H9 (cell line): ENCODE results near the gene COL4A2. TPM values are rescaled to one million over a fixed set of nuclear protein-coding genes. Genes with fewer than 3 reads are reported as not detected.

Experiments used
- DNase-seq: peaks from one replicate; pipeline ENCODE4 v3.0.0-alpha.2; 2017
- H2AFZ ChIP-seq: one replicate; pipeline ENCODE4 v1.6.1; 2013; ENCODE audit warnings: mild to moderate bottlenecking, low read length, control low read depth, moderate library complexity
- H2AK5ac ChIP-seq: 2 replicates; pipeline ENCODE4 v1.6.1; 2013; ENCODE audit warnings: low read length, control low read depth, mixed read lengths; ENCODE audit not compliant: insufficient read length
- H2BK120ac ChIP-seq: one replicate; pipeline ENCODE4 v1.6.1; 2013; ENCODE audit warnings: low read depth, mild to moderate bottlenecking, low read length, control low read depth, inconsistent platforms; ENCODE audit not compliant: poor library complexity, severe bottlenecking
- H2BK12ac ChIP-seq: 2 replicates; pipeline ENCODE4 v1.6.1; 2013; ENCODE audit warnings: low read length, control low read depth, mixed read lengths, low read depth; ENCODE audit not compliant: insufficient read length
- H2BK15ac ChIP-seq: 2 replicates; pipeline ENCODE4 v1.6.1; 2013; ENCODE audit warnings: low read depth, low read length, control low read depth
- H2BK20ac ChIP-seq: one replicate; pipeline ENCODE4 v1.6.1; 2013; ENCODE audit warnings: low read depth, mild to moderate bottlenecking, low read length, control low read depth, inconsistent platforms; ENCODE audit not compliant: poor library complexity, severe bottlenecking
- H2BK5ac ChIP-seq: 2 replicates; pipeline ENCODE4 v1.6.1; 2013; ENCODE audit warnings: low read length, control low read depth, mixed read lengths; ENCODE audit not compliant: insufficient read length
- H3K14ac ChIP-seq: 2 replicates; pipeline ENCODE4 v1.6.1; 2013; ENCODE audit warnings: low read length, control low read depth; ENCODE audit not compliant: insufficient read depth
- H3K18ac ChIP-seq: 2 replicates; pipeline ENCODE4 v1.6.1; 2013; ENCODE audit warnings: low read depth, mild to moderate bottlenecking, mixed read lengths, low read length, control low read depth; ENCODE audit not compliant: insufficient read length
- H3K23ac ChIP-seq: 2 replicates; pipeline ENCODE4 v1.6.1; 2013; ENCODE audit warnings: low read length, control low read depth, mixed read lengths, low read depth; ENCODE audit not compliant: insufficient read length
- H3K23me2 ChIP-seq: 2 replicates; pipeline ENCODE4 v1.6.1; 2013; ENCODE audit warnings: low read depth, mild to moderate bottlenecking, mixed read lengths, low read length, control low read depth; ENCODE audit not compliant: insufficient read length, poor library complexity, severe bottlenecking
- H3K27ac ChIP-seq: 2 replicates; pipeline ENCODE4 v1.5.1; 2013; ENCODE audit warnings: low read length, control low read depth, mixed read lengths, low read depth; ENCODE audit not compliant: insufficient read length
- H3K27me3 ChIP-seq: 2 replicates; pipeline ENCODE4 v1.6.1; 2013; ENCODE audit warnings: low read length, control low read depth, inconsistent platforms; ENCODE audit not compliant: insufficient read depth
- H3K4ac ChIP-seq: 2 replicates; pipeline ENCODE4 v1.6.1; 2013; ENCODE audit warnings: low read depth, mild to moderate bottlenecking, control low read depth, inconsistent platforms, low read length, moderate library complexity
- H3K4me1 ChIP-seq: 2 replicates; pipeline ENCODE4 v1.6.1; 2013; ENCODE audit warnings: low read length, control low read depth, inconsistent platforms; ENCODE audit not compliant: insufficient read depth
- H3K4me2 ChIP-seq: 2 replicates; pipeline ENCODE4 v1.6.1; 2013; ENCODE audit warnings: low read length, control low read depth, mixed read lengths; ENCODE audit not compliant: insufficient read length, insufficient read depth
- H3K56ac ChIP-seq: 2 replicates; pipeline ENCODE4 v1.6.1; 2013; ENCODE audit warnings: low read depth, mild to moderate bottlenecking, mixed read lengths, low read length, control low read depth; ENCODE audit not compliant: insufficient read length
- H3K79me1 ChIP-seq: 2 replicates; pipeline ENCODE4 v1.6.1; 2013; ENCODE audit warnings: low read depth, mild to moderate bottlenecking, moderate library complexity, low read length, control low read depth, inconsistent platforms; ENCODE audit not compliant: insufficient read depth, poor library complexity, severe bottlenecking
- H3K79me2 ChIP-seq: 2 replicates; pipeline ENCODE4 v1.6.1; 2013; ENCODE audit warnings: low read length, control low read depth, inconsistent platforms; ENCODE audit not compliant: insufficient read depth
- H3K9ac ChIP-seq: 2 replicates; pipeline ENCODE4 v1.6.1; 2013; ENCODE audit warnings: low read length, control low read depth, mixed read lengths; ENCODE audit not compliant: insufficient read length; ENCODE audit errors: extremely low read depth
- H3K9me3 ChIP-seq: one replicate; pipeline ENCODE4 v1.6.1; 2013; ENCODE audit warnings: low read depth, low read length, inconsistent platforms; ENCODE audit not compliant: control insufficient read depth
- H3T11ph ChIP-seq: one replicate; pipeline ENCODE4 v1.6.1; 2013; ENCODE audit warnings: mild to moderate bottlenecking, low read length, control low read depth, inconsistent platforms
- H4K20me1 ChIP-seq: one replicate; pipeline ENCODE4 v1.6.1; 2013; ENCODE audit not compliant: control insufficient read depth, insufficient read length, insufficient read depth
- H4K5ac ChIP-seq: 2 replicates; pipeline ENCODE4 v1.6.1; 2013; ENCODE audit warnings: low read depth, mild to moderate bottlenecking, mixed read lengths, low read length, control low read depth; ENCODE audit not compliant: insufficient read length
- H4K8ac ChIP-seq: replicated peaks from 2 replicates; pipeline ENCODE4 v1.6.1; 2013; ENCODE audit warnings: low read length, control low read depth, mixed read lengths, low read depth; ENCODE audit not compliant: insufficient read length
- H4K91ac ChIP-seq: 2 replicates; pipeline ENCODE4 v1.6.1; 2013; ENCODE audit warnings: low read depth, mild to moderate bottlenecking, moderate library complexity, mixed read lengths, low read length, control low read depth; ENCODE audit not compliant: insufficient read length
- H3K27ac Mint-ChIP-seq, 3 experiments: 2 replicates in 2 of 3; 3 replicates in 1 of 3; pipeline ENCODE4 v1.8.0; 2020 to 2021; ENCODE audit warnings: mixed read lengths in 3 of 3, mild to moderate bottlenecking in 1 of 3, moderate library complexity in 1 of 3
- H3K27me3 Mint-ChIP-seq: 2 replicates; pipeline ENCODE4 v1.8.0; 2021; ENCODE audit warnings: low read depth, mild to moderate bottlenecking, moderate library complexity, mixed read lengths
- H3K36me3 Mint-ChIP-seq, 3 experiments: 2 replicates in 2 of 3; 3 replicates in 1 of 3; pipeline ENCODE4 v1.8.0; 2020 to 2021; ENCODE audit warnings: low read depth in 3 of 3, mixed read lengths in 3 of 3; ENCODE audit not compliant: insufficient read depth in 1 of 3
- H3K4me1 Mint-ChIP-seq, 2 experiments: 2 replicates each; pipeline ENCODE4 v1.8.0; 2020; ENCODE audit warnings: mixed read lengths in 2 of 2
- H3K4me3 Mint-ChIP-seq, 2 experiments: 2 replicates in 1 of 2; 3 replicates in 1 of 2; pipeline ENCODE4 v1.8.0; 2020 to 2021; ENCODE audit warnings: mild to moderate bottlenecking in 2 of 2, mixed read lengths in 2 of 2, moderate library complexity in 1 of 2
- H3K9me3 Mint-ChIP-seq, 2 experiments: 2 replicates in 1 of 2; 3 replicates in 1 of 2; pipeline ENCODE4 v1.8.0; 2020; ENCODE audit warnings: mild to moderate bottlenecking in 2 of 2, mixed read lengths in 2 of 2, moderate library complexity in 1 of 2
- CTCF ChIP-seq: fragments of 200-600 bp; sonication (generic); conservative IDR thresholded peaks from 3 replicates; pipeline ENCODE4 v1.8.0; 2021; ENCODE audit warnings: antibody characterized with exemption, mild to moderate bottlenecking
- WGBS: extraction: QIAGEN DNeasy Blood & Tissue Kit; methylation state at CpG from one replicate; pipeline ENCODE4 v1.1.7; 2013; ENCODE audit warnings: missing lambda C conversion rate, low lambda C conversion rate, mixed read lengths; ENCODE audit not compliant: insufficient read length; ENCODE audit errors: extremely low coverage; 5-methylcytosine and 5-hydroxymethylcytosine counted together
- total RNA-seq: library from RNA; stranded (reverse); gene quantifications from 2 replicates; pipeline ENCODE4 v1.2.1, GENCODE V29; 2021

Gene COL4A2
- total RNA-seq, 1 experiment from 2014 or later, result 76.5 TPM

- no peak overlapping the region for H2BK20ac ChIP-seq
- H3K9ac ChIP-seq, result no peak overlapping the region
- TF ChIP-seq CTCF, result no peak
- Mint-ChIP-seq H3K36me3 (peaks cover 4 to 14% (median 9%) of the 10 kb centered on the region in 3 experiments; a peak in 5 of 7 replicates), H3K27me3 (no peaks in the 10 kb centered on the region), H3K4me1 (peaks cover 30% of the 10 kb centered on the region in 2 experiments), H3K27ac (no peak overlapping the region), H3K4me3 (no peak overlapping the region), H3K9me3 (no peaks in the 10 kb centered on the region; a peak in 1 of 5 replicates)
- WGBS, result no CpG with 5 or more reads among the region's 10 CpGs
- H3K9me3 ChIP-seq, result no peaks in the 10 kb centered on the region
- no peak overlapping the region for H3T11ph ChIP-seq
- H4K20me1 ChIP-seq, result no peaks in the 10 kb centered on the region
- no peak overlapping the region for H2BK12ac ChIP-seq
- no peak for DNase-seq
- no peak overlapping the region for H2AK5ac ChIP-seq
- H2AFZ ChIP-seq, result no peak overlapping the region
- no peak overlapping the region for H3K56ac ChIP-seq
- no peak overlapping the region for H2BK15ac ChIP-seq
- no peak overlapping the region for H2BK120ac ChIP-seq
- no peak overlapping the region for H4K8ac ChIP-seq
- no peak overlapping the region for H4K91ac ChIP-seq
- H3K4me2 ChIP-seq, result no peak overlapping the region
- peaks cover 5% of the 10 kb centered on the region; the same call in 1 of the 2 replicates for H3K4me1 ChIP-seq
- no peak overlapping the region for H3K23ac ChIP-seq
- H3K27ac ChIP-seq, result no peak overlapping the region
- no peaks in the 10 kb centered on the region for H3K23me2 ChIP-seq
- no peaks in the 10 kb centered on the region for H3K79me2 ChIP-seq
- H3K14ac ChIP-seq, result no peak overlapping the region
- no peaks in the 10 kb centered on the region for H3K27me3 ChIP-seq
- no peaks in the 10 kb centered on the region for H3K79me1 ChIP-seq
- H3K4ac ChIP-seq, result no peak overlapping the region
- H3K18ac ChIP-seq, result no peak overlapping the region
- H2BK5ac ChIP-seq, result no peak overlapping the region
- H4K5ac ChIP-seq, result no peak overlapping the region
Observed at GRCh38 chr13:110410000-110410399, 102.9 kb downstream of the COL4A2 start.
